Tibial nerve (tissue), 4 donors: ENCODE results near the gene AKAP11. TPM values are rescaled to one million over a fixed set of nuclear protein-coding genes. Genes with fewer than 3 reads are reported as not detected.

ENCODE experiments used
- DNase-seq, 2 donors: peaks; one replicate each; pipeline ENCODE4 v3.0.0-alpha.2; 2019; ENCODE audit warnings: low spot score in 2 of 2
- H3K27ac ChIP-seq, 4 donors: fragments of 200-600 bp; sonication (generic) in 3 of 4; one replicate each; pipeline ENCODE4 v1.5.1; 2017 to 2019; ENCODE audit warnings: mild to moderate bottlenecking in 1 of 4
- H3K27me3 ChIP-seq, 2 donors: fragments of 200-600 bp; sonication (generic) in 1 of 2; one replicate each; pipeline versions ENCODE4 v1.5.1 to v1.6.0; 2017 to 2019
- H3K36me3 ChIP-seq, 3 donors: fragments of 200-600 bp; sonication (generic); one replicate each; pipeline ENCODE4 v1.5.1; 2018 to 2019
- H3K4me1 ChIP-seq, 4 donors: fragments of 200-600 bp; sonication (generic) in 3 of 4; one replicate each; pipeline ENCODE4 v1.5.1; 2017 to 2019
- H3K4me3 ChIP-seq, 4 donors: fragments of 200-600 bp; sonication (generic) in 3 of 4; one replicate each; pipeline ENCODE4 v1.5.1; 2017 to 2019; ENCODE audit warnings: mild to moderate bottlenecking in 1 of 4, moderate library complexity in 1 of 4
- H3K9me3 ChIP-seq, 4 donors: fragments of 200-600 bp; sonication (generic) in 3 of 4; one replicate each; pipeline ENCODE4 v1.5.1; 2017 to 2019
- CTCF ChIP-seq, 5 experiments: fragments of 200-600 bp in 3 of 5; fragments of 450-650 bp in 2 of 5; sonication (generic) in 3 of 5; IDR thresholded peaks; one replicate each; pipeline ENCODE4 v1.5.1; 2016 to 2019; ENCODE audit warnings: antibody characterized with exemption in 5 of 5, mild to moderate bottlenecking in 3 of 5, moderate library complexity in 2 of 5
- EP300 ChIP-seq, 2 donors: sonication (generic); formaldehyde crosslinking; IDR thresholded peaks; one replicate each; pipeline ENCODE4 v1.6.1; 2017; ENCODE audit warnings: antibody characterized with exemption in 2 of 2, mild to moderate bottlenecking in 1 of 2
- POLR2A ChIP-seq, 2 donors: fragments of 450-650 bp; IDR thresholded peaks; one replicate each; pipeline ENCODE4 v1.6.1; 2017; ENCODE audit warnings: antibody characterized with exemption in 2 of 2, mild to moderate bottlenecking in 2 of 2, moderate library complexity in 2 of 2
- WGBS, 2 donors: methylation state at CpG; one replicate each; pipeline ENCODE4 v1.1.5; 2018; 5-methylcytosine and 5-hydroxymethylcytosine counted together
- total RNA-seq, 4 donors: library from RNA; depleted of rRNA; stranded (reverse); fragments of >200 nt; gene quantifications; one replicate each; pipeline ENCODE4 v1.1.0, GENCODE V29; 2016

Gene AKAP11
- total RNA-seq, 4 donors from 2014 or later = 38.4 to 53.8 (median 46.0) TPM

- H3K4me1 ChIP-seq = no peaks in the 10 kb centered on the region
- DNase-seq = no peak
- no peaks in the 10 kb centered on the region for H3K27me3 ChIP-seq
- H3K4me3 ChIP-seq = no peak overlapping the region
- no peak for TF ChIP-seq CTCF (IDR thresholded peaks at IDR 0.05)
- no peak for TF ChIP-seq EP300 (IDR thresholded peaks at IDR 0.05)
- no peak for TF ChIP-seq POLR2A (IDR thresholded peaks at IDR 0.05)
- H3K36me3 ChIP-seq = no peaks in the 10 kb centered on the region
- no peak overlapping the region for H3K27ac ChIP-seq
- WGBS, 2 donors = 80 to 87% methylated on average over 7 of the region's 7 CpGs
- H3K9me3 ChIP-seq = no peaks in the 10 kb centered on the region
Measured at GRCh38 chr13:42337808-42338600, 66.1 kb downstream of the AKAP11 start.

GRCh38 chr13:42345367-42345766, 73.4 kb downstream of the AKAP11 start:
- Histone ChIP-seq H3K4me1 (no peaks in the 10 kb centered on the region), H3K27ac (no peak overlapping the region), H3K36me3 (no peaks in the 10 kb centered on the region), H3K4me3 (no peak overlapping the region), H3K27me3 (no peaks in the 10 kb centered on the region), H3K9me3 (no peaks in the 10 kb centered on the region)
- no peak for DNase-seq
- WGBS, 2 donors = 70 to 72% methylated on average over 3 of the region's 3 CpGs
- TF ChIP-seq EP300 (IDR thresholded peaks at IDR 0.05) (no peak), CTCF (IDR thresholded peaks at IDR 0.05) (no peak), POLR2A (IDR thresholded peaks at IDR 0.05) (no peak)

GRCh38 chr13:42348576-42348975, 76.6 kb downstream of the AKAP11 start:
- no peak overlapping the region for H3K27ac ChIP-seq
- H3K36me3 ChIP-seq = no peaks in the 10 kb centered on the region
- no peaks in the 10 kb centered on the region for H3K27me3 ChIP-seq
- no peaks in the 10 kb centered on the region for H3K9me3 ChIP-seq
- H3K4me3 ChIP-seq = no peak overlapping the region
- 72 to 81% methylated on average over 4 of the region's 4 CpGs for WGBS, 2 donors
- DNase-seq = no peak
- TF ChIP-seq POLR2A (IDR thresholded peaks at IDR 0.05) = no peak
- TF ChIP-seq EP300 (IDR thresholded peaks at IDR 0.05) = no peak
- TF ChIP-seq CTCF (IDR thresholded peaks at IDR 0.05) = no peak
- no peaks in the 10 kb centered on the region for H3K4me1 ChIP-seq

GRCh38 chr13:42350141-42350540, 78.2 kb downstream of the AKAP11 start:
- H3K9me3 ChIP-seq = no peaks in the 10 kb centered on the region
- DNase-seq = no peak
- no peak overlapping the region for H3K27ac ChIP-seq
- H3K36me3 ChIP-seq = no peaks in the 10 kb centered on the region
- no peaks in the 10 kb centered on the region for H3K27me3 ChIP-seq
- TF ChIP-seq EP300 (IDR thresholded peaks at IDR 0.05) = no peak
- TF ChIP-seq POLR2A (IDR thresholded peaks at IDR 0.05) = no peak
- no peak for TF ChIP-seq CTCF (IDR thresholded peaks at IDR 0.05)
- H3K4me1 ChIP-seq = no peaks in the 10 kb centered on the region
- H3K4me3 ChIP-seq = no peak overlapping the region
- WGBS, 2 donors = 56 to 60% methylated on average over 4 of the region's 4 CpGs

GRCh38 chr13:42354241-42355091, 82.5 kb downstream of the AKAP11 start:
- WGBS, 2 donors = 20 to 25% methylated on average over 6 of the region's 6 CpGs
- TF ChIP-seq POLR2A (IDR thresholded peaks at IDR 0.05) = no peak
- no peak for TF ChIP-seq EP300 (IDR thresholded peaks at IDR 0.05)
- TF ChIP-seq CTCF (IDR thresholded peaks at IDR 0.05) = no peak
- no peaks in the 10 kb centered on the region for H3K9me3 ChIP-seq
- no peaks in the 10 kb centered on the region for H3K27me3 ChIP-seq
- no peak overlapping the region for H3K4me3 ChIP-seq
- H3K36me3 ChIP-seq = no peaks in the 10 kb centered on the region
- DNase-seq = no peak
- H3K4me1 ChIP-seq = no peaks in the 10 kb centered on the region
- H3K27ac ChIP-seq = no peak overlapping the region
